HepG2 (cell line): Measurements from ENCODE around the gene ANKRD62.
"Not testable (repeated sequence)": the region's sequence is repeated elsewhere in the genome, so short reads cannot be mapped to it uniquely, and the experiment has no call there.

ENCODE experiments used
- CTCF ChIP-seq: sonication (generic); formaldehyde crosslinking; IDR thresholded peaks from 2 replicates; pipeline ENCODE4 v1.5.0; 2020; ENCODE audit warnings: mild to moderate bottlenecking, missing genetic modification reagents, moderate library complexity
- E2F1 ChIP-seq: sonication (generic); formaldehyde crosslinking; IDR thresholded peaks from 2 replicates; pipeline ENCODE4 v1.5.0; 2020; ENCODE audit warnings: missing genetic modification reagents
- HOXA7 ChIP-seq: sonication (generic); formaldehyde crosslinking; IDR thresholded peaks from 2 replicates; pipeline ENCODE4 v1.8.1; 2022; ENCODE audit warnings: mild to moderate bottlenecking, missing genetic modification reagents, moderate library complexity
- MAFG ChIP-seq: sonication (generic); formaldehyde crosslinking; IDR thresholded peaks from 2 replicates; pipeline ENCODE4 v1.5.1; 2020; ENCODE audit warnings: mild to moderate bottlenecking, missing genetic modification reagents
- NPAS2 ChIP-seq: sonication (generic); formaldehyde crosslinking; IDR thresholded peaks from 2 replicates; pipeline ENCODE4 v1.8.0; 2022; ENCODE audit warnings: mild to moderate bottlenecking, missing genetic modification reagents, borderline replicate concordance
- TAF15 ChIP-seq: fragments of 200-400 bp; formaldehyde crosslinking; IDR thresholded peaks from one replicate; pipeline ENCODE4 v1.6.1; 2018; ENCODE audit warnings: mild to moderate bottlenecking, low read depth, low read length; ENCODE audit not compliant: poor library complexity, severe bottlenecking

- TF ChIP-seq TAF15; HOXA7 (CRISPR knock-in tag); E2F1 (CRISPR knock-in tag); NPAS2 (CRISPR knock-in tag); MAFG (CRISPR knock-in tag); CTCF (CRISPR knock-in tag): not testable (repeated sequence)
Measured at GRCh38 chr18:12138831-12139230, 45.2 kb downstream of the ANKRD62 start.
